Measurements from ENCODE around the gene SF3B2.
"Not testable (repeated sequence)": the region's sequence is repeated elsewhere in the genome, so short reads cannot be mapped to it uniquely, and the experiment has no call there.

SF3B2 gene

GRCh38 chr11:66051766-66052663 is at the start of gene SF3B2:
Gene SF3B2 (plus strand): TSS chr11:66052364. CDS start chr11:66052385, 21 bp downstream.
- Histone ChIP-seq H3K36me3 (ENCODE audit: control insufficient read depth, insufficient read depth, low read length, severe bottlenecking) (peaks cover 26% of the 10 kb centered on the region), H3K9ac (ENCODE audit: low read length) (peak within 1 kb of the TSS; percentile 97), H3K9me3 (ENCODE audit: control insufficient read depth, low read length) (no peaks in the 10 kb centered on the region), H3K4me3 (ENCODE audit: low read length) (peak within 1 kb of the TSS; percentile 97), H3K4me1 (ENCODE audit: control insufficient read depth, insufficient read depth, low read length) (peaks cover 44% of the 10 kb centered on the region), H3K27me3 (replicated peaks; ENCODE audit: control insufficient read depth, insufficient read depth, low read length) (peaks cover 21% of the 10 kb centered on the region)
- peak; percentile 98 for DNase-seq (ENCODE audit: low read depth)

GRCh38 chr11:66002648-66003225 is 49.4 kb upstream of the SF3B2 start:
- Histone ChIP-seq H3K9ac (ENCODE audit: low read length) (peak overlapping the region; percentile 99), H3K9me3 (ENCODE audit: control insufficient read depth, low read length) (no peaks in the 10 kb centered on the region), H3K36me3 (ENCODE audit: control insufficient read depth, insufficient read depth, low read length, severe bottlenecking) (peaks cover 43% of the 10 kb centered on the region), H3K4me1 (ENCODE audit: control insufficient read depth, insufficient read depth, low read length) (peaks cover 14% of the 10 kb centered on the region), H3K4me3 (ENCODE audit: low read length) (peak overlapping the region; percentile 99), H3K27me3 (replicated peaks; ENCODE audit: control insufficient read depth, insufficient read depth, low read length) (no peaks in the 10 kb centered on the region)
- peak; percentile 74 for DNase-seq (ENCODE audit: low read depth)

GRCh38 chr11:66003291-66003690 is 48.9 kb upstream of the SF3B2 start:
- no peak for DNase-seq (ENCODE audit: low read depth)
- Histone ChIP-seq H3K27me3 (replicated peaks; ENCODE audit: control insufficient read depth, insufficient read depth, low read length) (no peaks in the 10 kb centered on the region), H3K9me3 (ENCODE audit: control insufficient read depth, low read length) (no peaks in the 10 kb centered on the region), H3K4me1 (ENCODE audit: control insufficient read depth, insufficient read depth, low read length) (peaks cover 14% of the 10 kb centered on the region), H3K9ac (ENCODE audit: low read length) (peak overlapping the region; percentile 99), H3K36me3 (ENCODE audit: control insufficient read depth, insufficient read depth, low read length, severe bottlenecking) (peaks cover 37% of the 10 kb centered on the region), H3K4me3 (ENCODE audit: low read length) (peak overlapping the region; percentile 99)

GRCh38 chr11:66004186-66004585 is 48.0 kb upstream of the SF3B2 start:
- Histone ChIP-seq H3K27me3 (replicated peaks; ENCODE audit: control insufficient read depth, insufficient read depth, low read length) (no peaks in the 10 kb centered on the region), H3K9me3 (ENCODE audit: control insufficient read depth, low read length) (no peaks in the 10 kb centered on the region), H3K36me3 (ENCODE audit: control insufficient read depth, insufficient read depth, low read length, severe bottlenecking) (peaks cover 28% of the 10 kb centered on the region), H3K4me1 (ENCODE audit: control insufficient read depth, insufficient read depth, low read length) (peaks cover 14% of the 10 kb centered on the region), H3K9ac (ENCODE audit: low read length) (no peak overlapping the region), H3K4me3 (ENCODE audit: low read length) (no peak overlapping the region)
- DNase-seq (ENCODE audit: low read depth): no peak

- no peaks in the 10 kb centered on the region for H3K9me3 ChIP-seq (ENCODE audit: control insufficient read depth, low read length)
- H3K4me1 ChIP-seq (ENCODE audit: control insufficient read depth, insufficient read depth, low read length): peaks cover 7% of the 10 kb centered on the region
- H3K9ac ChIP-seq (ENCODE audit: low read length): no peak overlapping the region
- DNase-seq (ENCODE audit: low read depth): no peak
- H3K4me3 ChIP-seq (ENCODE audit: low read length): no peak overlapping the region
- peaks cover 17% of the 10 kb centered on the region for H3K36me3 ChIP-seq (ENCODE audit: control insufficient read depth, insufficient read depth, low read length, severe bottlenecking)
- H3K27me3 ChIP-seq (replicated peaks; ENCODE audit: control insufficient read depth, insufficient read depth, low read length): no peaks in the 10 kb centered on the region
These were observed 45.9 kb upstream of the SF3B2 start for GRCh38 chr11:66006134-66006890.

- Histone ChIP-seq H3K27me3 (replicated peaks; ENCODE audit: control insufficient read depth, insufficient read depth, low read length) (peaks cover 4% of the 10 kb centered on the region), H3K9ac (ENCODE audit: low read length) (no peak overlapping the region), H3K4me1 (ENCODE audit: control insufficient read depth, insufficient read depth, low read length) (peaks cover 7% of the 10 kb centered on the region), H3K9me3 (ENCODE audit: control insufficient read depth, low read length) (no peaks in the 10 kb centered on the region), H3K4me3 (ENCODE audit: low read length) (no peak overlapping the region), H3K36me3 (ENCODE audit: control insufficient read depth, insufficient read depth, low read length, severe bottlenecking) (peaks cover 17% of the 10 kb centered on the region)
- DNase-seq (ENCODE audit: low read depth): no peak
These were observed 45.3 kb upstream of the SF3B2 start for GRCh38 chr11:66006891-66007176.

- Histone ChIP-seq H3K9me3 (ENCODE audit: control insufficient read depth, low read length) (no peaks in the 10 kb centered on the region), H3K9ac (ENCODE audit: low read length) (no peak overlapping the region), H3K4me1 (ENCODE audit: control insufficient read depth, insufficient read depth, low read length) (peaks cover 7% of the 10 kb centered on the region), H3K4me3 (ENCODE audit: low read length) (no peak overlapping the region), H3K27me3 (replicated peaks; ENCODE audit: control insufficient read depth, insufficient read depth, low read length) (peaks cover 4% of the 10 kb centered on the region), H3K36me3 (ENCODE audit: control insufficient read depth, insufficient read depth, low read length, severe bottlenecking) (peaks cover 17% of the 10 kb centered on the region)
- no peak for DNase-seq (ENCODE audit: low read depth)
These were observed 44.9 kb upstream of the SF3B2 start for GRCh38 chr11:66007201-66007634.

- no peak overlapping the region for H3K9ac ChIP-seq (ENCODE audit: low read length)
These were observed 44.1 kb upstream of the SF3B2 start for GRCh38 chr11:66008095-66008467.

GRCh38 chr11:66008468-66009101 is 43.6 kb upstream of the SF3B2 start:
- no peak overlapping the region for H3K4me3 ChIP-seq (ENCODE audit: low read length)
- no peaks in the 10 kb centered on the region for H3K4me1 ChIP-seq (ENCODE audit: control insufficient read depth, insufficient read depth, low read length)
- H3K27me3 ChIP-seq (replicated peaks; ENCODE audit: control insufficient read depth, insufficient read depth, low read length): peaks cover 4% of the 10 kb centered on the region
- H3K9ac ChIP-seq (ENCODE audit: low read length): no peak overlapping the region
- no peak for DNase-seq (ENCODE audit: low read depth)
- H3K9me3 ChIP-seq (ENCODE audit: control insufficient read depth, low read length): no peaks in the 10 kb centered on the region
- peaks cover 17% of the 10 kb centered on the region for H3K36me3 ChIP-seq (ENCODE audit: control insufficient read depth, insufficient read depth, low read length, severe bottlenecking)

More at GRCh38 chr11:66008095-66008467, 44.1 kb upstream of the SF3B2 start:
- H3K36me3 ChIP-seq (ENCODE audit: control insufficient read depth, insufficient read depth, low read length, severe bottlenecking): peaks cover 17% of the 10 kb centered on the region
- no peak for DNase-seq (ENCODE audit: low read depth)
- peaks cover 4% of the 10 kb centered on the region for H3K27me3 ChIP-seq (replicated peaks; ENCODE audit: control insufficient read depth, insufficient read depth, low read length)
- H3K4me3 ChIP-seq (ENCODE audit: low read length): no peak overlapping the region
- H3K9me3 ChIP-seq (ENCODE audit: control insufficient read depth, low read length): no peaks in the 10 kb centered on the region
- H3K4me1 ChIP-seq (ENCODE audit: control insufficient read depth, insufficient read depth, low read length): peaks cover 4% of the 10 kb centered on the region

GRCh38 chr11:66010036-66010435 is 42.1 kb upstream of the SF3B2 start:
- H3K9ac ChIP-seq (ENCODE audit: low read length); H3K27me3 ChIP-seq (replicated peaks; ENCODE audit: control insufficient read depth, insufficient read depth, low read length); H3K4me3 ChIP-seq (ENCODE audit: low read length); DNase-seq (ENCODE audit: low read depth); H3K9me3 ChIP-seq (ENCODE audit: control insufficient read depth, low read length); H3K4me1 ChIP-seq (ENCODE audit: control insufficient read depth, insufficient read depth, low read length); H3K36me3 ChIP-seq (ENCODE audit: control insufficient read depth, insufficient read depth, low read length, severe bottlenecking): not testable (repeated sequence)

Measured in adipocyte (in vitro differentiated cells).